HEK293 (cell line): ENCODE measurements around the gene TGFB1I1.

Experiments
- OVOL3 ChIP-seq: fragments of 450-650 bp; formaldehyde crosslinking; IDR thresholded peaks from 2 replicates; pipeline ENCODE4 v1.5.1; 2016; ENCODE audit warnings: missing biosample characterization, missing genetic modification characterization
- ZNF777 ChIP-seq: fragments of 450-650 bp; formaldehyde crosslinking; IDR thresholded peaks from 2 replicates; pipeline ENCODE4 v1.5.1; 2017; ENCODE audit warnings: missing biosample characterization, missing genetic modification characterization, borderline replicate concordance

GRCh38 chr16:31440516-31441184 lies 31.3 kb upstream of the TGFB1I1 start:
- no peak for TF ChIP-seq ZNF777 (tag by site-specific recombination)
- no peak for TF ChIP-seq OVOL3 (tag by site-specific recombination)
